ENCODE results near the gene CMPK2. TPM values are rescaled to one million over a fixed set of nuclear protein-coding genes. Genes with fewer than 3 reads are reported as not detected.
"Not testable (repeated sequence)": the region's sequence is repeated elsewhere in the genome, so short reads cannot be mapped to it uniquely, and the experiment has no call there.

CMPK2 gene
- total RNA-seq, 1 donor: 1.9 TPM

DNA sequence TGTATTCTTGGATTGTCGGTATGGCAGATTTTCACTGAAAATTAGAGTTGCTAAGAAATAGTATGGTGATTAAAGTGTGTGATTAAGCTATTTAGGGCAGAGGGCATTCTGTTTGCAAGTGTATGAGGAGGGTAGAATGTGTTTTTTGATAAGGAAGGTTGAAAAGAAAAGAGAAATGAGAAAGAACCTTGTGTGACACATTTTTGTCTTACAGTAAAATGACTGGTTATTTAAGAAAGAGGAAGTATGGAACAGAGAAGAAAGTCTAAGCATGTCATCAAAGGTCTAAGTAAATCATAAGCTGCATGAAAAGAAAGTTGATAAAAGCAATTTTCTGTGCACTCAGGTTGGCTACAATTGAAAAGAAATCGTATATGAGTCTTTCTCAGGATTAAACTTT is 6.7 kb upstream of the CMPK2 start:
- no peak for DNase-seq (ENCODE audit: low read depth)
- TF ChIP-seq, protein P1, sequence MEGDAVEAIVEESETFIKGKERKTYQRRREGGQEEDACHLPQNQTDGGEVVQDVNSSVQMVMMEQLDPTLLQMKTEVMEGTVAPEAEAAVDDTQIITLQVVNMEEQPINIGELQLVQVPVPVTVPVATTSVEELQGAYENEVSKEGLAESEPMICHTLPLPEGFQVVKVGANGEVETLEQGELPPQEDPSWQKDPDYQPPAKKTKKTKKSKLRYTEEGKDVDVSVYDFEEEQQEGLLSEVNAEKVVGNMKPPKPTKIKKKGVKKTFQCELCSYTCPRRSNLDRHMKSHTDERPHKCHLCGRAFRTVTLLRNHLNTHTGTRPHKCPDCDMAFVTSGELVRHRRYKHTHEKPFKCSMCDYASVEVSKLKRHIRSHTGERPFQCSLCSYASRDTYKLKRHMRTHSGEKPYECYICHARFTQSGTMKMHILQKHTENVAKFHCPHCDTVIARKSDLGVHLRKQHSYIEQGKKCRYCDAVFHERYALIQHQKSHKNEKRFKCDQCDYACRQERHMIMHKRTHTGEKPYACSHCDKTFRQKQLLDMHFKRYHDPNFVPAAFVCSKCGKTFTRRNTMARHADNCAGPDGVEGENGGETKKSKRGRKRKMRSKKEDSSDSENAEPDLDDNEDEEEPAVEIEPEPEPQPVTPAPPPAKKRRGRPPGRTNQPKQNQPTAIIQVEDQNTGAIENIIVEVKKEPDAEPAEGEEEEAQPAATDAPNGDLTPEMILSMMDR (IDR thresholded peaks at IDR 0.05; ENCODE audit: insufficient read depth, low read length): no peak

DNA sequence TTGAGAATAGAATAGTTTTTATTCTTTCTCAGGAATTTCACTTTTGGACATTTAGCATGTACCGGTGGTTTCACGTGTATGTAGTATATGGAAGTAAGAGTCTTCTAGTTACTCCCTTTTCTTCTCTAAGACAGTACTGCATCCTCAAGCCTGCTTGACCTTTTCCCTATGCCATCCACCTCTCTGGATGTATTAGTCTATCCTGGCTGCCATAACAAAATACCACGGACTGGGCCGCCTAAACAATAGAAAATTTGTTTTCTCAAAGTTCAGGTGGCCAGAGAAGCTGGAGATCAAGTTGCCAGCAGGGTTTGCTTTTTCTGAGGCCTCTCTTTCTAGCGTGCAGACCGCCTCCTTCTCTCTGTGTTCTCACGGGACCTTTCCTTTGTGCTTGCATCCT is 1.3 kb upstream of the CMPK2 start:
- DNase-seq (ENCODE audit: low read depth): no peak
- TF ChIP-seq, protein P1 (IDR thresholded peaks at IDR 0.05; ENCODE audit: insufficient read depth, low read length): no peak
- H3K4me3 ChIP-seq (ENCODE audit: low read depth, low read length): no peak overlapping the region

More for the DNA sequence above, 6.7 kb upstream of the CMPK2 start:
- no peak overlapping the region for H3K4me3 ChIP-seq (ENCODE audit: low read depth, low read length)

DNA sequence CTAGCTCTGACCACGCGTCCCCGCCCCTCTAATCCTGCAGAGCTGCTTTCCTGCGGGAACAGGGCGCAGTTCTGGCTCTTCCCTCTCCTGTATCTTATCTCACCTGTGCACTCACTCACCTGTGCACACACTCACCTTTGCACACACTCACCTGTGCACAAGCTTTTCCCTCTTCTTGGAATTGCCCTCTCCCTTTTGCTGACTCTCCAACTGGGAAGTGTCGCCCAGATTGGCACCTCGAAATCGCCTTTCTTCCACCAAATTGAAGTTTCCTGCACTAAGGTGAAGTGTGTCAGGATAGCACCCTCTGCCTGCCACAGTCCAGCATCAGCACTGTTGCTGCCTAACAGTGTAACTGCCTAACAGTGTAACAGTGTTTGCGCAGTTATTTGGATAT is 566 bp upstream of the CMPK2 start:
- H3K4me3 ChIP-seq (ENCODE audit: low read depth, low read length): peak overlapping the region; percentile 70
- DNase-seq (ENCODE audit: low read depth): peak; percentile 35
- TF ChIP-seq, protein P1 (IDR thresholded peaks at IDR 0.05; ENCODE audit: insufficient read depth, low read length): peak; percentile 53

DNA sequence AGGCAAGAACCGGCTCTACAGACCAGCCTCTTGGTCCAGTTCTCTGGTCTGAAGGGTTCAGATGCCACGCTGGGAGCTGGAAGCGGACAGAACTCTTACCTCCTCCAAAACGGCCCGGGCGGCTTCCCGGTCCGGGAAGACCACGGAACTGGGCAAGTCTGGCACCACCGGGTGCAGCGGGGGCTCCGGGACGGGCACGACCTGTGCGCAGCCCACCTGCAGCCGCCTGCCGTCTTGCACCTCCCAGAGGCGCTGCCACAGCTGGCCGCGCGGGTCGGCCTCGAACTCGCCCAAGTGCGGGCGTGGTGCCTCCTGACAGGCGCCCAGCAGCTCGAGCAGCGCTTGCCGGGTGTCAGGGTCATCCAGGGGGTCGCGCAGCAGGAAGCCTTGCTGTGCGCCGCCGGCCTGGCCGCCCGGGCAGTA is 773 bp downstream of the CMPK2 start:
- peak overlapping the region; percentile 70 for H3K4me3 ChIP-seq (ENCODE audit: low read depth, low read length)
- no peak for DNase-seq (ENCODE audit: low read depth)
- TF ChIP-seq, protein P1 (IDR thresholded peaks at IDR 0.05; ENCODE audit: insufficient read depth, low read length): no peak

DNA sequence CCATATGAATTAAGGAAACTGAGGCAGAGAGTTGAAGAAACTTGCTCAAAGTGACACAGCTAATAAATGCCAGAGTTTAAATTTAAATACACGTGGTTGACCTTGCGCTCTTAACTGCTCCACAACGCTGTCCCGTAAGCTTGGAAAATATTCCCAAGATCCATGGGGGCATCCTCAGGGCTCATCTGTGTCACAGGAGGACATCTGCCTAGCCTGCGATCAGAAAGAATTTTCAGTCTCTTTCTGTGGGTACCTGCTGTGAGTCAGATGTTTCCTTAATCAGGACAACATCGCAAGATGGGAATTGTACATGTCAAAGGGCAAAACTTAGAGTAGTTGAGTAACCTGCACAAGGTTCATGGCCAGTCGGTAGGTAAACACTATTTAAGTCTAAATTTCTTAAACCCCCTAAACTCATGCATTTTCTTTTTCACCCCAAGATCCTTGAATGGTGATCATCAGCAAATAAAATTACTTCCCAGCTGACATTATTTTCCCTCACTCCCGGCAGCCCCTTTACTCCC is 1.4 kb downstream of the CMPK2 start:
- no peak overlapping the region for H3K4me3 ChIP-seq (ENCODE audit: low read depth, low read length)
- DNase-seq (ENCODE audit: low read depth): no peak
- TF ChIP-seq, protein P1 (IDR thresholded peaks at IDR 0.05; ENCODE audit: insufficient read depth, low read length): no peak

DNA sequence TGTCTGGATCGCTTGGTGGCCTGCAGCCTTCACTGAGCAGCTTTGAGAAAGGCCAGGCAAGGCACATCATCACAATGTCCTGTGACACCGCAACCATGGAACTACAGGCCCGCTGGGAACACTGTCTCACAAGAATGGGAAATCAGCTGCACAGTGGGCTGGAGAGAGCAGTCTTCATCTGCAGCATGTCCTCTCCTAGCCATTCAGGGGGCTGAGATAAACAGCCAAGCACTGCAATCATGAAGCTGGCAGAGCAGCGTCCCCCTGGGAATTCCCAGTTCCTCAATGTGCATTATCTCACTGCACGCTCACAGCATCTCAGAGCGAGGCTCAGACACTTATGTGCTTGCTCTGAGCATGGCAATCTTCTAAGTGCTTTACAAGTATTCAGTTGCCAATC is 1.9 kb downstream of the CMPK2 start:
- H3K4me3 ChIP-seq (ENCODE audit: low read depth, low read length): no peak overlapping the region
- no peak for DNase-seq (ENCODE audit: low read depth)
- TF ChIP-seq, protein P1 (IDR thresholded peaks at IDR 0.05; ENCODE audit: insufficient read depth, low read length): no peak

DNA sequence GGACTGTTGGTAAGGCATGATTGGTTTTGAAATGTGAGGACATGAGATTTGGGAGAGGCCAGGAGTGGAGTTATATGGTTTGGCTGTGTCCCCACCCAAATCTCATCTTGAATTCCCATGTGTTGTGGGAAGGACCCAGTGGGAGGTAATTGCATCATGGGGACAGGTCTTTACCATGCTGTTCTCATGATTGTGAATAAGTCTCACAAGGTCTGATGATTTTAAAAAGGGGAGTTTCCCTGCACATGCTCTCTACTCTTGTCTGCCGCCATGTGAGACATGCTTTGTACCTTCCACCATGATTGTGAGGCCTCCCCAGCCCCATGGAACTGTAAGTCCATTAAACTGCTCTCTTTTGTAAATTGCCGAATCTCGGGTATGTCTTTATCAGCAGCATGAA is 5.4 kb downstream of the CMPK2 start:
- H3K4me3 ChIP-seq (ENCODE audit: low read depth, low read length): no peak overlapping the region
- TF ChIP-seq, protein P1 (IDR thresholded peaks at IDR 0.05; ENCODE audit: insufficient read depth, low read length): no peak
- no peak for DNase-seq (ENCODE audit: low read depth)

DNA sequence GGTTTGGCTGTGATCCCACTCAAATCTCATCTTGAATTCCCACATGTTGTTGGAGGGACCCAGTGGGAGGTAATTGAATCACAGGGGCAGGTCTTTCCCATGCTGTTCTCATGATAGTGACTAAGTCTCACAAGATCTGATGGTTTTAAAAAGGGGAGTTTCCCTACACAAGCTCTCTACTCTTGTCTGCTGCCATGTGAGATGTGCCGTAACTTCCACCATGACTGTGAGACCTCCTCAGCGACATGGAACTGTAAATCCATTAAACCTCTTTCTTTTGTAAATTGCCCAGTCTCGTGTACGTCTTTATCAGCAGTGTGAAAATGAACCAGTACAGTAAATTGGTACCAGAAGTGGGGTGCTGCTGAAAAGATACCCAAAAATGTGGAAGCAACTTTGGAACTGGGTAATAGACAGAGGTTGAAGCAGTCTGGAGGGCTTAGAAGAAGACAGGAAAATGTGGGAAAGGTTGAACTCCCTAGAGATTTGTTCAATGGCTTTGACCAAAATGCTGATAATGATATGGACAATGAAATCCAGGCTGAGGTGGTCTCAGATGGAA is 7.2 kb downstream of the CMPK2 start:
- not testable (repeated sequence) for H3K4me3 ChIP-seq (ENCODE audit: low read depth, low read length); DNase-seq (ENCODE audit: low read depth)

Measured in fibroblast of the aortic adventitia (primary cell).